GM12875 (cell line): Measurements from ENCODE around the gene YJU2.
"Not testable (repeated sequence)": the region's sequence is repeated elsewhere in the genome, so short reads cannot be mapped to it uniquely, and the experiment has no call there.

Experiments
- H3K4me3 ChIP-seq: one replicate; pipeline ENCODE4 v1.5.1; 2011; ENCODE audit warnings: low read depth, low read length, control low read depth
- TF ChIP-seq, protein P1 (sequence below): IDR thresholded peaks from 2 replicates; pipeline ENCODE4 v1.5.1; 2011; ENCODE audit warnings: low read depth, mild to moderate bottlenecking, control low read depth, inconsistent platforms, low read length, moderate library complexity, borderline replicate concordance; ENCODE audit not compliant: insufficient read depth

Gene YJU2

DNA sequence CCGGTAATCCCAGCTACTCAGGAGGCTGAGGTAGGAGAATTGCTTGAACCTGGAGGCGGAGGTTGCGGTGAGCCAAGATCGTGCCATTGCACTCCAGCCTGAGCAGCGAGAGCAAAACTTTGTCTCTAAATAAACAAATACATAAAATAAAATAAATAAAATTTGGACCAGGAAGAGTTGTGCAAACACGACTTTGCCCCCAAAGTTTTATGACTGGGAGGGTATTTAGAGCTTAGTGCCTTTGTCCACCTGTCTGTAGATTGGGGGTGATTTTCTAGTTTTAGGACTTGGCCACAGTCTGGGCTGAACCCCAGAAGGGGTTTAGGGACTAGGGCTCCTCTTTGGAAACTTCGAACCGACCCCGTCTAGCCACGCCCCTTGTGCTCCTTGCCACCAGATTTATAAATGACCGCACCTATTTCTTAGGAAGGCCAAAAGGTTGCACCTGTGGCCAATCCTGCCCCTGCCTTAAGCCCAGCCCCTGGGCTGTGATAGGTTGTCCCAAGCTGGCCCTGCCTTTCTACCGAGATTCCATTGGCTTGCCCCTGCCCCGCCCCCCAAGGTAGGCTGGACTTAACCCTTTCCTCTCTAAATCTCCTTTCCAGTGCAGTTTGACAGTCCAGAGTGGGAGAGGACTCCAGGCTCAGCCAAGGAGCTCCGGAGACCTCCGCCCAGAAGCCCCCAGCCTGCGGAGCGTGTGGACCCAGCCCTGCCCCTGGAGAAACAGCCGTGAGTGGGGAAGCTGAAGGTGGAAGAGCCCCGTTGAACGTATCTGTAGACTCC is 37.5 kb downstream of the YJU2 start:
- no peak overlapping the region for H3K4me3 ChIP-seq
- TF ChIP-seq, protein P1, sequence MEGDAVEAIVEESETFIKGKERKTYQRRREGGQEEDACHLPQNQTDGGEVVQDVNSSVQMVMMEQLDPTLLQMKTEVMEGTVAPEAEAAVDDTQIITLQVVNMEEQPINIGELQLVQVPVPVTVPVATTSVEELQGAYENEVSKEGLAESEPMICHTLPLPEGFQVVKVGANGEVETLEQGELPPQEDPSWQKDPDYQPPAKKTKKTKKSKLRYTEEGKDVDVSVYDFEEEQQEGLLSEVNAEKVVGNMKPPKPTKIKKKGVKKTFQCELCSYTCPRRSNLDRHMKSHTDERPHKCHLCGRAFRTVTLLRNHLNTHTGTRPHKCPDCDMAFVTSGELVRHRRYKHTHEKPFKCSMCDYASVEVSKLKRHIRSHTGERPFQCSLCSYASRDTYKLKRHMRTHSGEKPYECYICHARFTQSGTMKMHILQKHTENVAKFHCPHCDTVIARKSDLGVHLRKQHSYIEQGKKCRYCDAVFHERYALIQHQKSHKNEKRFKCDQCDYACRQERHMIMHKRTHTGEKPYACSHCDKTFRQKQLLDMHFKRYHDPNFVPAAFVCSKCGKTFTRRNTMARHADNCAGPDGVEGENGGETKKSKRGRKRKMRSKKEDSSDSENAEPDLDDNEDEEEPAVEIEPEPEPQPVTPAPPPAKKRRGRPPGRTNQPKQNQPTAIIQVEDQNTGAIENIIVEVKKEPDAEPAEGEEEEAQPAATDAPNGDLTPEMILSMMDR: no peak

- no peak overlapping the region for H3K4me3 ChIP-seq
- TF ChIP-seq, protein P1: no peak
These were observed 38.1 kb downstream of the YJU2 start for GRCh38 chr19:4284974-4285373.

DNA sequence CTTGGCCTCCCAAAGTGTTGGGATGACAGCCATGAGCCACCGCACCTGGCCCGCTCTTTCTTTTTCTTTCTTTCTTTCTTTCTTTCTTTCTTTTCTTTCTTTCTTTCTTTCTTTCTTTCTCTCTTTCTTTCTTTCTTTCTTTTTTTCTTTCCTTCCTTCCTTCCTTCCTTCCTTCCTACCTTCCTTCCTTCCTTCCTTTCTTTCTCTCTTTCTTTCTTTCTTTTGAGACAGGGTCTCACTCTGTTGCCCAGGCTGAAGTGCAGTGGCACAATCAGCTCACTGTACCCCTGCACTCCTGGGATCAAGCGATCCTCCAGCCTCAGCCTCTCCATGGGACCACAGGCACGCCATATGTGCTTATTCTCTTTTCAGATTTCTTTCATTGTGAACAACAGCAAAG is 39.3 kb downstream of the YJU2 start:
- H3K4me3 ChIP-seq: not testable (repeated sequence)

- TF ChIP-seq, protein P1: no peak
- H3K4me3 ChIP-seq: no peak overlapping the region
These were observed 41.4 kb downstream of the YJU2 start for GRCh38 chr19:4288091-4288777.

- no peak overlapping the region for H3K4me3 ChIP-seq
- TF ChIP-seq, protein P1: no peak
These were observed 44.4 kb downstream of the YJU2 start for GRCh38 chr19:4291184-4291732.

GRCh38 chr19:4292515-4292914 is 45.6 kb downstream of the YJU2 start:
- H3K4me3 ChIP-seq: no peak overlapping the region
- TF ChIP-seq, protein P1: no peak

DNA sequence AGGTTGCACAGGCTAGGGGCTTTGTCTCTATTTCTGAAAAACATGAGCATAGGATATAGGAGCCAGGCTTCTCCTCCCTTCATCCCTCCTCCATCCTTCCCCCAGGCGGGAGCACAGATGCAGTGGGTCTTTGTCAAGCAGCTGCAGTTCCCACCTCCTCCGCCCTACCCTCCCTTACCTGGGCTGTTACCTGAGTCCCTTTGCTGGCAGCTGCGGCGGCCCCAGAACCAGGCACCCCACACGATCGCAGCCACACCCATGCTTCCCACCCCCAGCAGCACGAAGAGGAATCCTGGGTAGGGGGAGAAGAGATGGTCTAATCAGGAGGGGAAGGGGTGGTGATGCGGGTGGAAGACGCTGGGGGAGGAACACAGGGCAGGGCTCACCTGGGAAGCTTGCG is 47.5 kb downstream of the YJU2 start:
- TF ChIP-seq, protein P1: no peak

More for the DNA sequence above, 47.5 kb downstream of the YJU2 start:
- no peak overlapping the region for H3K4me3 ChIP-seq
